B cell (primary cell): ENCODE results near the gene PAQR6. TPM values are rescaled to one million over a fixed set of nuclear protein-coding genes. Genes with fewer than 3 reads are reported as not detected.

Experiments
- ATAC-seq: fragments of 200-7000 bp; cut with Tn5 transposase; one replicate; pipeline ENCODE4 v1.10.0; 2021; ENCODE audit warnings: low read depth, mild to moderate bottlenecking, moderate number of reproducible peaks, moderate library complexity
- CTCF ChIA-PET: fragments of 350-600 bp; sonication (Branson Sonifier 250); formaldehyde crosslinking; loops from one replicate; lab custom pipeline; 2021; ENCODE audit warnings: antibody characterized with exemption, inconsistent platforms; lab: Charles Lee
- POLR2A ChIA-PET: fragments of 350-600 bp; sonication (Branson Sonifier 250); formaldehyde crosslinking; loops from one replicate; lab custom pipeline; 2021; ENCODE audit warnings: antibody characterized with exemption; lab: Charles Lee
- DNase-seq: peaks from one replicate; pipeline ENCODE4 v3.0.0; 2013
- H2AFZ ChIP-seq: 2 replicates; pipeline ENCODE4 v1.6.1; 2012; ENCODE audit warnings: mild to moderate bottlenecking, low read depth, low read length; ENCODE audit not compliant: insufficient read depth, poor library complexity, severe bottlenecking
- H3K27ac ChIP-seq, 2 donors: 1 replicate in 1 of 2; 2 replicates in 1 of 2; pipeline ENCODE4 v1.5.1; 2012 to 2013; ENCODE audit warnings: low read length in 2 of 2, mild to moderate bottlenecking in 2 of 2, moderate library complexity in 1 of 2
- H3K27me3 ChIP-seq, 4 experiments: fragments of 200-600 bp in 1 of 4; sonication (generic) in 1 of 4; replicated peaks in 1 of 4; 1 replicate in 2 of 4; 2 replicates in 2 of 4; pipeline versions ENCODE4 v1.6.1 to v1.7.0; 2013 to 2016; ENCODE audit warnings: low read length in 3 of 4, mild to moderate bottlenecking in 2 of 4, mixed read lengths in 1 of 4, moderate library complexity in 1 of 4; ENCODE audit not compliant: insufficient read depth in 4 of 4, control insufficient read depth in 3 of 4; ENCODE audit errors: control extremely low read depth in 1 of 4
- H3K36me3 ChIP-seq, 2 experiments: replicated peaks in 1 of 2; 1 replicate in 1 of 2; 2 replicates in 1 of 2; pipeline versions ENCODE4 v1.6.1 to v1.7.1; 2013; ENCODE audit warnings: low read length in 1 of 2; ENCODE audit not compliant: insufficient read depth in 2 of 2, control insufficient read depth in 1 of 2; ENCODE audit errors: control extremely low read depth in 1 of 2, extremely low read depth in 1 of 2
- H3K4me1 ChIP-seq, 2 donors: fragments of 200-600 bp in 1 of 2; sonication (generic) in 1 of 2; 1 replicate in 1 of 2; 2 replicates in 1 of 2; pipeline versions ENCODE4 v1.5.1 to v1.6.1; 2013 to 2017; ENCODE audit warnings: low read length in 2 of 2; ENCODE audit not compliant: control insufficient read depth in 2 of 2, insufficient read depth in 2 of 2
- H3K4me2 ChIP-seq: replicated peaks from 2 replicates; pipeline ENCODE3; 2012; ENCODE audit warnings: mild to moderate bottlenecking, low read depth, low read length; ENCODE audit not compliant: poor library complexity, severe bottlenecking
- H3K4me3 ChIP-seq, 5 experiments: fragments of 200-600 bp in 1 of 5; sonication (generic) in 1 of 5; 1 replicate in 3 of 5; 2 replicates in 2 of 5; pipeline versions ENCODE4 v1.5.1 to v1.7.0; 2011 to 2016; ENCODE audit warnings: low read length in 4 of 5, mild to moderate bottlenecking in 4 of 5, low read depth in 2 of 5, control low read depth in 1 of 5, moderate library complexity in 1 of 5; ENCODE audit not compliant: insufficient read depth in 1 of 5; ENCODE audit errors: control extremely low read depth in 1 of 5, extremely low read depth in 1 of 5
- H3K79me2 ChIP-seq: fragments of 200-600 bp; sonication (generic); one replicate; pipeline ENCODE4 v1.6.0; 2016; ENCODE audit warnings: low read length; ENCODE audit not compliant: control insufficient read depth, insufficient read depth
- H3K9ac ChIP-seq: fragments of 200-600 bp; sonication (generic); 2 replicates; pipeline ENCODE4 v1.6.1; 2017; ENCODE audit warnings: mild to moderate bottlenecking, low read length, moderate library complexity
- H3K9me3 ChIP-seq, 3 donors: one replicate each; pipeline versions ENCODE4 v1.6.1 to v1.7.1; 2013; ENCODE audit warnings: low read length in 2 of 3; ENCODE audit not compliant: control insufficient read depth in 2 of 3, insufficient read depth in 1 of 3; ENCODE audit errors: control extremely low read depth in 1 of 3
- H4K20me1 ChIP-seq: 2 replicates; pipeline ENCODE4 v1.6.0; 2012; ENCODE audit warnings: mild to moderate bottlenecking, low read length; ENCODE audit not compliant: insufficient read depth, control insufficient read depth, poor library complexity, severe bottlenecking
- H3K27ac Mint-ChIP-seq: one replicate; pipeline ENCODE4 v1.8.0; 2021; ENCODE audit warnings: mixed read lengths
- H3K27me3 Mint-ChIP-seq: one replicate; pipeline ENCODE4 v1.8.0; 2021; ENCODE audit warnings: mixed read lengths
- H3K4me1 Mint-ChIP-seq: one replicate; pipeline ENCODE4 v1.8.0; 2021; ENCODE audit warnings: mixed read lengths
- H3K4me3 Mint-ChIP-seq: one replicate; pipeline ENCODE4 v1.8.0; 2021; ENCODE audit warnings: mixed read lengths
- H3K9me3 Mint-ChIP-seq: one replicate; pipeline ENCODE4 v1.8.0; 2022; ENCODE audit warnings: mixed read lengths; ENCODE audit not compliant: insufficient read depth
- EZH2 ChIP-seq: IDR thresholded peaks from 2 replicates; pipeline ENCODE4 v1.6.1; 2012; ENCODE audit warnings: borderline replicate concordance, low read depth, mild to moderate bottlenecking, moderate library complexity, low read length; ENCODE audit not compliant: insufficient read depth, poor library complexity, severe bottlenecking
- WGBS: methylation state at CpG from one replicate; pipeline ENCODE4 v1.1.5; 2013; ENCODE audit warnings: missing lambda C conversion rate; ENCODE audit not compliant: insufficient coverage; 5-methylcytosine and 5-hydroxymethylcytosine counted together
- intact Hi-C: fragments of 100-400 bp; cut with micrococcal nuclease; formaldehyde crosslinking; loops from one replicate; pipeline ENCODE4 v1.10.0; 2022
- polyA plus RNA-seq: library from polyadenylated mRNA; depleted of rRNA; stranded (reverse); fragments of >200 nt; gene quantifications from 2 replicates; pipeline ENCODE4 v1.2.3, GENCODE V29; 2012
- total RNA-seq, 2 donors: library from RNA; stranded (reverse); fragments of 120-200 nt in 1 of 2; gene quantifications; 1 replicate in 1 of 2; 2 replicates in 1 of 2; pipeline versions ENCODE4 v1.2.3 to v1.2.4, GENCODE V29; 2013 to 2022
- TF ChIP-seq, protein P1 (sequence below): fragments of 200-600 bp; IDR thresholded peaks from one replicate; pipeline ENCODE4 v1.8.0; 2022; ENCODE audit warnings: antibody characterized with exemption, mild to moderate bottlenecking

The PAQR6 gene
- total and polyA plus RNA-seq, 2 donors (not counting 1 experiment from before 2014, with no cell fraction given), result 1.3 to 1.8 TPM

DNA sequence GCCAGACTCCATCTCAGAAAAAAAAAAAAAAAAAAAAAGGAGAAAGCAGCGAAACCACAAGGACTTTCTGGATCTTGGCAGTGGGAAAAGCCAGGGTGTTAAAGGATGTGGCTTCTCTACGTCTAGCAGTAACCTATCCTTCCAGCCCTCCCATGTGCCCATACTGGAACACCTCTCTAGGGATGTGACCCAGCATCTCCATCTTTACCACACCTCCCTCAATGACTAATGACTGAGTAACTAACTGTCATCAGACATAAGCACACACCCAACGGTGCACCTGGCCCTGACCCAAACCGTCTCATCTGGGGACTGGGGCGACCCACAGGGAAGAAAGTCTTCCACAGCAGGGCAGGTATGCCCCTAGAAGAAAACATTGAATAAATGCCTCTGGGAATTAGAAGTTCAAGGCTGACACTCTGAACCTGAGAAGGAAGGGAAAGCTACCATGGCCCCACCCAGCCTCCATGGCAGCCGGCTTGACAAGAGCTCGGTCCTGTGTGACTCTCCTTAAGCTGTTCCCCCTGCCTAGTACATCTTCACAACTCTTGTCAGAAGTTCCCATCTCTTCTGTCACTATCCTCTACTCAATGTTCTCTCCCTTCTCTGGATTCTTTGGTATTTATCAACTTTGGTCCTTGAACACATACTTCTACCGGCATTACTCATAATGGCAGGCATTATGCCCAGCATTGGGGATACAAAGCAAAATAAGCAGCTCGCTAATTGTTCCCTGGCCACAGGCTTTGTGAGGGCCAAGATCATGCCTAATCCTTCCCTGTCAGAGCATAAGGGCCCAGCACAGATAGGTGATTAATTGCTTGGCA lies 14.8 kb upstream of the PAQR6 start:
- Histone ChIP-seq H3K36me3 (peaks cover 18 to 83% of the 10 kb centered on the region in 2 experiments), H3K4me3 (no peak overlapping the region), H3K27ac (no peak overlapping the region), H3K4me2 (no peak overlapping the region), H3K9ac (no peak overlapping the region), H2AFZ (no peak overlapping the region), H3K79me2 (no peaks in the 10 kb centered on the region), H4K20me1 (no peaks in the 10 kb centered on the region), H3K9me3 (no peaks in the 10 kb centered on the region), H3K27me3 (no peaks in the 10 kb centered on the region), H3K4me1 (no peaks in the 10 kb centered on the region)
- 94% methylated on average over 7 of the region's 9 CpGs for WGBS
- TF ChIP-seq, protein P1, sequence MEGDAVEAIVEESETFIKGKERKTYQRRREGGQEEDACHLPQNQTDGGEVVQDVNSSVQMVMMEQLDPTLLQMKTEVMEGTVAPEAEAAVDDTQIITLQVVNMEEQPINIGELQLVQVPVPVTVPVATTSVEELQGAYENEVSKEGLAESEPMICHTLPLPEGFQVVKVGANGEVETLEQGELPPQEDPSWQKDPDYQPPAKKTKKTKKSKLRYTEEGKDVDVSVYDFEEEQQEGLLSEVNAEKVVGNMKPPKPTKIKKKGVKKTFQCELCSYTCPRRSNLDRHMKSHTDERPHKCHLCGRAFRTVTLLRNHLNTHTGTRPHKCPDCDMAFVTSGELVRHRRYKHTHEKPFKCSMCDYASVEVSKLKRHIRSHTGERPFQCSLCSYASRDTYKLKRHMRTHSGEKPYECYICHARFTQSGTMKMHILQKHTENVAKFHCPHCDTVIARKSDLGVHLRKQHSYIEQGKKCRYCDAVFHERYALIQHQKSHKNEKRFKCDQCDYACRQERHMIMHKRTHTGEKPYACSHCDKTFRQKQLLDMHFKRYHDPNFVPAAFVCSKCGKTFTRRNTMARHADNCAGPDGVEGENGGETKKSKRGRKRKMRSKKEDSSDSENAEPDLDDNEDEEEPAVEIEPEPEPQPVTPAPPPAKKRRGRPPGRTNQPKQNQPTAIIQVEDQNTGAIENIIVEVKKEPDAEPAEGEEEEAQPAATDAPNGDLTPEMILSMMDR, result no peak
- TF ChIP-seq EZH2, result no peak
- CTCF ChIA-PET, result no interaction called here
- Mint-ChIP-seq H3K27ac (no peak overlapping the region), H3K4me1 (no peaks in the 10 kb centered on the region), H3K27me3 (no peaks in the 10 kb centered on the region), H3K9me3 (no peaks in the 10 kb centered on the region), H3K4me3 (no peak overlapping the region)
- ATAC-seq (no peak), DNase-seq (no peak)
- intact Hi-C loops, result no loop called here
- POLR2A ChIA-PET, result no interaction called here

GRCh38 chr1:156260896-156261295 lies 13.0 kb upstream of the PAQR6 start:
- no peak overlapping the region for H3K9ac ChIP-seq
- ATAC-seq, result no peak
- 100% methylated on average over 1 of the region's 2 CpGs for WGBS
- no peak overlapping the region for H3K4me3 ChIP-seq
- H4K20me1 ChIP-seq, result no peaks in the 10 kb centered on the region
- H3K27ac Mint-ChIP-seq, result no peak overlapping the region
- no peaks in the 10 kb centered on the region for H3K4me1 ChIP-seq
- no peak overlapping the region for H3K4me3 Mint-ChIP-seq
- no peak overlapping the region for H2AFZ ChIP-seq
- no peak overlapping the region for H3K27ac ChIP-seq
- H3K4me2 ChIP-seq, result no peak overlapping the region
- intact Hi-C loops, result no loop called here
- no peaks in the 10 kb centered on the region for H3K79me2 ChIP-seq
- DNase-seq, result no peak
- no peaks in the 10 kb centered on the region for H3K9me3 ChIP-seq
- no peaks in the 10 kb centered on the region for H3K27me3 Mint-ChIP-seq
- no peaks in the 10 kb centered on the region for H3K9me3 Mint-ChIP-seq
- POLR2A ChIA-PET, result interaction anchor here (0.6 kb wide), 1 partner anchor 36 kb away, joined by 3 read pairs; no protein-coding TSS in a partner anchor
- H3K4me1 Mint-ChIP-seq, result no peaks in the 10 kb centered on the region
- TF ChIP-seq, protein P1, result no peak
- no peak for TF ChIP-seq EZH2
- CTCF ChIA-PET, result no interaction called here
- H3K27me3 ChIP-seq, result no peaks in the 10 kb centered on the region
- peaks cover 8 to 81% of the 10 kb centered on the region in 2 experiments for H3K36me3 ChIP-seq
